ENCODE measurements around the gene RABGAP1L. TPM values are rescaled to one million over a fixed set of nuclear protein-coding genes. Genes with fewer than 3 reads are reported as not detected.

The RABGAP1L gene
- total RNA-seq, 2 experiments from 2014 or later, result 98.1 to 158 TPM

DNA sequence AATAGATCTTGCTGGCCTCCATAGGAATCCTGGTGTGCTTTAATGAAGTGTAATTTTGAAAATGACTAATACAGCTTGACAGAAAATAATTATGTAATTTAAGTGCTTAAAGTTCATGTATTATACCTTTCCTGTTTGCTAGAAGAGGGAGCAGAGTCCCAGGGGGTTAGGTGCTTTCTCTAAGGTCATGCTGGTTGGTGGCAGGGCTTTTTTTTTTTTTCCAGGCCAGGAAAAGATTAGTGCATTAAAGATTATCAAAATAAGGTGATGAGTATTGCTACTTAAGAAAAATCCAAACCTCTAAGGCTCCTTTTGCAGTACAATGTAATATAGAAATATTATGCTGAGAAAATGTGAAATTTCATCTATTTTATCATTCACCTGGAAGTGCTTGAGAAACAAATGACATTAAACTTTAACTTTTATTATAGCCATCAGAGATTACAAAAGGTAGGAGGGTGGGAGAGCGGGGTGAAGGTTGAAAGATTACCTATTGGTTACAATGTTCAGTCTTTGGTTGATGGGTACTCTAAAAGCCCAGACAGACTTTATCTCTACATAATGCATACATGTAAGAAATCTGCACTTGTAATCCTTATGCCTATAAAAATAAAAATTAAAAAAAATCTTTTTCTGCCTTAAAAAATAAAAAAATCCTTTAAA lies 110.8 kb downstream of the RABGAP1L start:
- POLR2A ChIA-PET, result interaction anchor here (1.5 to 1.7 kb wide), 3 partner anchors 8 to 19 kb away, joined by 3 to 8 read pairs (median 3); no protein-coding TSS in a partner anchor
- Histone ChIP-seq H3K9me3 (ENCODE audit: low read length) (no peaks in the 10 kb centered on the region; the same call in 1 of the 2 replicates), H2AFZ (ENCODE audit: low read length) (no peak overlapping the region), H3K4me1 (ENCODE audit: insufficient read depth, low read length, poor library complexity, severe bottlenecking) (peaks cover 88% of the 10 kb centered on the region), H3K79me2 (ENCODE audit: insufficient read depth, low read depth, low read length) (peaks cover 4% of the 10 kb centered on the region; the same call in 1 of the 2 replicates), H3K4me2 (ENCODE audit: low read length) (peak overlapping the region; percentile 49), H4K20me1 (ENCODE audit: insufficient read depth, low read length) (no peaks in the 10 kb centered on the region), H3K27ac (ENCODE audit: low read depth, low read length, poor library complexity, severe bottlenecking) (peak overlapping the region; percentile 96), H3K9me2 (ENCODE audit: insufficient read depth, low read length) (no peaks in the 10 kb centered on the region), H3K36me3 (ENCODE audit: insufficient read depth, low read length) (peaks cover 58% of the 10 kb centered on the region), H3K4me3 (ENCODE audit: low read depth, low read length, poor library complexity, severe bottlenecking) (no peak overlapping the region)
- no peak for TF ChIP-seq EZH2phosphoT487 (IDR thresholded peaks at IDR 0.05; ENCODE audit: borderline replicate concordance, low read depth, low read length)
- TF ChIP-seq, protein P1, sequence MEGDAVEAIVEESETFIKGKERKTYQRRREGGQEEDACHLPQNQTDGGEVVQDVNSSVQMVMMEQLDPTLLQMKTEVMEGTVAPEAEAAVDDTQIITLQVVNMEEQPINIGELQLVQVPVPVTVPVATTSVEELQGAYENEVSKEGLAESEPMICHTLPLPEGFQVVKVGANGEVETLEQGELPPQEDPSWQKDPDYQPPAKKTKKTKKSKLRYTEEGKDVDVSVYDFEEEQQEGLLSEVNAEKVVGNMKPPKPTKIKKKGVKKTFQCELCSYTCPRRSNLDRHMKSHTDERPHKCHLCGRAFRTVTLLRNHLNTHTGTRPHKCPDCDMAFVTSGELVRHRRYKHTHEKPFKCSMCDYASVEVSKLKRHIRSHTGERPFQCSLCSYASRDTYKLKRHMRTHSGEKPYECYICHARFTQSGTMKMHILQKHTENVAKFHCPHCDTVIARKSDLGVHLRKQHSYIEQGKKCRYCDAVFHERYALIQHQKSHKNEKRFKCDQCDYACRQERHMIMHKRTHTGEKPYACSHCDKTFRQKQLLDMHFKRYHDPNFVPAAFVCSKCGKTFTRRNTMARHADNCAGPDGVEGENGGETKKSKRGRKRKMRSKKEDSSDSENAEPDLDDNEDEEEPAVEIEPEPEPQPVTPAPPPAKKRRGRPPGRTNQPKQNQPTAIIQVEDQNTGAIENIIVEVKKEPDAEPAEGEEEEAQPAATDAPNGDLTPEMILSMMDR (conservative IDR thresholded peaks at IDR 0.05; ENCODE audit: low read length), result no peak
- intact Hi-C loops (cut with micrococcal nuclease; ENCODE audit: unreplicated experiment), result loop anchor here (5.0 to 10.0 kb wide), 2 partner anchors 545 to 732 kb away; no protein-coding TSS in a partner anchor
- CTCF ChIA-PET (ENCODE audit: unreplicated experiment), result no interaction called here
- peak; percentile 43 for DNase-seq (ENCODE audit: low spot score)
- no TSS peak for BruUV-seq (replicated peaks)

DNA sequence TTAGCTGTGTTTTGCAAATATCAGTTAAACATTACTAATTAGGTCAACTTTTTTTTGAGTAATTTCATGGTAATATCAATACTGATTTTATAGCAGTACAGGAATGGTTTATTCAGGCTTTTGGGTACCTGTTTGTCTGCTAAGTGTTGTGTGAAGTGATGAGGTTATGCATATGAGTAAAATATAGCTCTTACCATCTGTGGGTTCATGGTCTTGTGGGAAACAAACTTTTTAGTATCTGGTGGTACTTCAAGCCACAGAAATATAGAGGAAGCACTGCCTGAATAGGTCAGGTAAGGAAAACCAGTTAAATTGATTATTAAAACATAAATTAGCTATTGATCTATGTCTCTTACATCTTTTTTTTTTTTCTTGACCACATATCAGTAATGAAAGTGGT lies 113.9 kb downstream of the RABGAP1L start:
- ChIA-PET CTCF (ENCODE audit: unreplicated experiment) (interaction anchor here (0.6 to 0.9 kb wide), 2 partner anchors 11 to 234 kb away, joined by 3 to 4 read pairs; no protein-coding TSS in a partner anchor), POLR2A (interaction anchor here (0.5 to 3.2 kb wide), 7 partner anchors 8 to 1042 kb away, joined by 3 to 27 read pairs (median 4); no protein-coding TSS in a partner anchor)
- Histone ChIP-seq H3K4me1 (ENCODE audit: insufficient read depth, low read length, poor library complexity, severe bottlenecking) (peaks cover 90% of the 10 kb centered on the region), H3K27ac (ENCODE audit: low read depth, low read length, poor library complexity, severe bottlenecking) (peak overlapping the region; percentile 96), H3K9me2 (ENCODE audit: insufficient read depth, low read length) (no peaks in the 10 kb centered on the region), H3K4me3 (ENCODE audit: low read depth, low read length, poor library complexity, severe bottlenecking) (peak overlapping the region; percentile 42), H3K36me3 (ENCODE audit: insufficient read depth, low read length) (peaks cover 56% of the 10 kb centered on the region), H3K9me3 (ENCODE audit: low read length) (peaks cover 3% of the 10 kb centered on the region; the same call in 1 of the 2 replicates), H3K4me2 (ENCODE audit: low read length) (peak overlapping the region; percentile 60), H2AFZ (ENCODE audit: low read length) (no peak overlapping the region), H4K20me1 (ENCODE audit: insufficient read depth, low read length) (no peaks in the 10 kb centered on the region), H3K79me2 (ENCODE audit: insufficient read depth, low read depth, low read length) (peaks cover 9% of the 10 kb centered on the region; the same call in 1 of the 2 replicates)
- intact Hi-C loops (cut with micrococcal nuclease; ENCODE audit: unreplicated experiment), result loop anchor here (5.0 to 10.0 kb wide), 2 partner anchors 542 to 729 kb away; no protein-coding TSS in a partner anchor
- no TSS peak for BruUV-seq (replicated peaks)
- no peak for TF ChIP-seq EZH2phosphoT487 (IDR thresholded peaks at IDR 0.05; ENCODE audit: borderline replicate concordance, low read depth, low read length)
- TF ChIP-seq, protein P1 (conservative IDR thresholded peaks at IDR 0.05; ENCODE audit: low read length), result no peak
- peak; percentile 69 for DNase-seq (ENCODE audit: low spot score)

Measured in OCI-LY7 (cell line).